Right lobe of liver (tissue), 4 donors: ENCODE measurements around the gene LSM3.

Experiments used
- POLR2A ChIP-seq: fragments of 450-650 bp; IDR thresholded peaks from one replicate; pipeline ENCODE4 v1.6.1; 2017; ENCODE audit warnings: antibody characterized with exemption, mild to moderate bottlenecking
- TF ChIP-seq, protein P1 (sequence below), 4 donors: fragments of 200-600 bp in 3 of 4; fragments of 450-650 bp in 1 of 4; IDR thresholded peaks; one replicate each; pipeline versions ENCODE4 v1.5.1 to v1.8.0; 2016 to 2022; ENCODE audit warnings: antibody characterized with exemption in 4 of 4, mild to moderate bottlenecking in 2 of 4
- donor health status: DM: no; HTN: no; CAD: no.
- donor health status: DM: no; HTN: no; CAD: no.
- donor health status: DM: no; HTN: yes; CAD: no.

DNA sequence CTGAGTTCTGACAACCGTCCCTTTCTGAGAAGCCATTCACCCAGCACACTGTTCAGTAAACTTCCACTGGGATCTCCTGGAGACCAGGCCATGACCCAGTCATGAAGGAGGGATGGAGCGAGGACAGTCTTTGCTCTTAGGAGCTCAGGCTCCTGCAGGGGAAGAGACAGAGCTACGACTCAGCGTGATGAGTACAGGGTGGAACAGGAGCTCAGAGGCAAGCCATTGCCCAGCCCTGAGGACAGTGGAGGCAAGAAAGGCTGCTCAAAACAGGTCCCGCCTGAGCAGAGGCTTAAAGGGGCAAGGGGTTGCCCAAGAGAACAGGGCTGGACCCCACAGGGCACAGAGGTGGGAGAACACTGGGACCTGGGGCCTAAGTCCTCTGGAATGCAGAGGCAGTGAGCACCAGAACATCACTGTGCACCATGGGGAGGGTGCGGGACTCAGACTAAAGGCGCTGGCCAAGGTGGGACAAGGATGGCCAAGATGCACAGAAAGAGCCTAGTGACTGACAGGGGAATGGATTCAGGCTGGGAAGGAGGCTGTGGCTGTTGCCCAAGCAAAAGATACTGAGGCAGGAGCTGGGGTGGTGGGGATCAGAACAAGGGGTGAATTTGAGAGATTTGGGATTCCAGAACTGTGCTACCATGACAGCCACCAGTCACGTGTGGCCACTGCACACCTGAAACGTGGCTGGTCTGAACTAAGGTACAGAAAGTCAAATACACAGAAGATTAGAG, 28.0 kb upstream of the LSM3 start:
- TF ChIP-seq, protein P1, sequence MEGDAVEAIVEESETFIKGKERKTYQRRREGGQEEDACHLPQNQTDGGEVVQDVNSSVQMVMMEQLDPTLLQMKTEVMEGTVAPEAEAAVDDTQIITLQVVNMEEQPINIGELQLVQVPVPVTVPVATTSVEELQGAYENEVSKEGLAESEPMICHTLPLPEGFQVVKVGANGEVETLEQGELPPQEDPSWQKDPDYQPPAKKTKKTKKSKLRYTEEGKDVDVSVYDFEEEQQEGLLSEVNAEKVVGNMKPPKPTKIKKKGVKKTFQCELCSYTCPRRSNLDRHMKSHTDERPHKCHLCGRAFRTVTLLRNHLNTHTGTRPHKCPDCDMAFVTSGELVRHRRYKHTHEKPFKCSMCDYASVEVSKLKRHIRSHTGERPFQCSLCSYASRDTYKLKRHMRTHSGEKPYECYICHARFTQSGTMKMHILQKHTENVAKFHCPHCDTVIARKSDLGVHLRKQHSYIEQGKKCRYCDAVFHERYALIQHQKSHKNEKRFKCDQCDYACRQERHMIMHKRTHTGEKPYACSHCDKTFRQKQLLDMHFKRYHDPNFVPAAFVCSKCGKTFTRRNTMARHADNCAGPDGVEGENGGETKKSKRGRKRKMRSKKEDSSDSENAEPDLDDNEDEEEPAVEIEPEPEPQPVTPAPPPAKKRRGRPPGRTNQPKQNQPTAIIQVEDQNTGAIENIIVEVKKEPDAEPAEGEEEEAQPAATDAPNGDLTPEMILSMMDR (IDR thresholded peaks at IDR 0.05) = no peak
- no peak for TF ChIP-seq POLR2A
